CD4-positive, alpha-beta memory T cell (primary cell): Measurements from ENCODE around the gene PLEK. TPM values are rescaled to one million over a fixed set of nuclear protein-coding genes. Genes with fewer than 3 reads are reported as not detected.
"Not testable (repeated sequence)": the region's sequence is repeated elsewhere in the genome, so short reads cannot be mapped to it uniquely, and the experiment has no call there.

Source experiments
- CTCF ChIA-PET: fragments of 350-600 bp; sonication (Branson Sonifier 250); formaldehyde crosslinking; loops from one replicate; lab custom pipeline; 2021; ENCODE audit warnings: inconsistent platforms; ENCODE audit not compliant: partially characterized antibody; lab: Charles Lee
- POLR2A ChIA-PET: fragments of 350-600 bp; sonication (Branson Sonifier 250); formaldehyde crosslinking; loops from one replicate; lab custom pipeline; 2021; ENCODE audit not compliant: partially characterized antibody; lab: Charles Lee
- DNase-seq, 5 donors: peaks; one replicate each; pipeline versions ENCODE4 v3.0.0 to v3.0.0-alpha.2; 2020 to 2022; ENCODE audit warnings: mixed read lengths in 1 of 5
- H3K27ac ChIP-seq: one replicate; pipeline ENCODE4 v1.7.0; 2013; ENCODE audit warnings: low read depth, low read length
- H3K27me3 ChIP-seq: 2 replicates; pipeline ENCODE4 v1.7.0; 2013; ENCODE audit warnings: mild to moderate bottlenecking, low read length, moderate library complexity; ENCODE audit not compliant: insufficient read depth
- H3K36me3 ChIP-seq: 2 replicates; pipeline ENCODE4 v1.7.0; 2013; ENCODE audit warnings: mild to moderate bottlenecking, low read length, moderate library complexity; ENCODE audit not compliant: insufficient read depth
- H3K4me1 ChIP-seq: 2 replicates; pipeline ENCODE4 v1.7.0; 2013; ENCODE audit warnings: mild to moderate bottlenecking, low read length, moderate library complexity; ENCODE audit not compliant: insufficient read depth
- H3K4me3 ChIP-seq, 2 donors: one replicate each; pipeline ENCODE4 v1.7.0; 2013; ENCODE audit warnings: low read length in 2 of 2, mild to moderate bottlenecking in 1 of 2
- H3K9me3 ChIP-seq, 2 donors: one replicate each; pipeline ENCODE4 v1.7.0; 2013; ENCODE audit warnings: low read length in 2 of 2, control low read depth in 1 of 2; ENCODE audit not compliant: control insufficient read depth in 1 of 2
- H3K27ac Mint-ChIP-seq, 7 donors: one replicate each; pipeline ENCODE4 v1.8.0; 2020 to 2021; ENCODE audit warnings: mixed read lengths in 7 of 7, mild to moderate bottlenecking in 6 of 7, inconsistent platforms in 3 of 7, moderate library complexity in 3 of 7
- H3K27me3 Mint-ChIP-seq, 2 donors: one replicate each; pipeline ENCODE4 v1.8.0; 2020 to 2021; ENCODE audit warnings: mixed read lengths in 2 of 2
- H3K36me3 Mint-ChIP-seq, 2 donors: one replicate each; pipeline ENCODE4 v1.8.0; 2020 to 2021; ENCODE audit warnings: mixed read lengths in 2 of 2, inconsistent platforms in 1 of 2, mild to moderate bottlenecking in 1 of 2
- H3K4me1 Mint-ChIP-seq, 4 donors: one replicate each; pipeline ENCODE4 v1.8.0; 2020 to 2021; ENCODE audit warnings: mixed read lengths in 4 of 4, mild to moderate bottlenecking in 1 of 4
- H3K4me3 Mint-ChIP-seq, 8 donors: one replicate each; pipeline ENCODE4 v1.8.0; 2020 to 2021; ENCODE audit warnings: mixed read lengths in 8 of 8, mild to moderate bottlenecking in 7 of 8, moderate library complexity in 6 of 8, inconsistent platforms in 3 of 8
- H3K9me3 Mint-ChIP-seq, 8 donors: one replicate each; pipeline ENCODE4 v1.8.0; 2020 to 2021; ENCODE audit warnings: mixed read lengths in 8 of 8, mild to moderate bottlenecking in 5 of 8, inconsistent platforms in 3 of 8, moderate library complexity in 1 of 8
- intact Hi-C: fragments of 100-400 bp; cut with micrococcal nuclease; formaldehyde crosslinking; loops from one replicate; pipeline ENCODE4 v1.15.1; 2023
- polyA plus RNA-seq, 2 donors: library from polyadenylated mRNA; unstranded; fragments of 300-500 nt; fragmentation: Illumina TruSeq; gene quantifications; one replicate each; pipeline ENCODE4 v1.2.3, GENCODE V29; 2021
- total RNA-seq, 2 experiments: library from RNA; stranded (reverse); gene quantifications; one replicate each; pipeline ENCODE4 v1.2.3, GENCODE V29; 2021

The PLEK gene
- total and polyA plus RNA-seq, 4 experiments from 2014 or later, result 5.7 to 10.7 (median 8.2) TPM

- Histone ChIP-seq H3K4me3 (no peak overlapping the region), H3K36me3 (no peaks in the 10 kb centered on the region), H3K4me1 (no peaks in the 10 kb centered on the region), H3K27me3 (no peaks in the 10 kb centered on the region), H3K9me3 (no peaks in the 10 kb centered on the region), H3K27ac (no peak overlapping the region)
- intact Hi-C loops, result no loop called here
- peaks cover 0 to 2% (median 0%) of the 10 kb centered on the region in 8 donors for H3K9me3 Mint-ChIP-seq
- H3K36me3 Mint-ChIP-seq, result no peaks in the 10 kb centered on the region
- no peak for DNase-seq
- ChIA-PET POLR2A (no interaction called here), CTCF (no interaction called here)
- peaks cover 26 to 31% of the 10 kb centered on the region in 2 donors for H3K27me3 Mint-ChIP-seq
- no peaks in the 10 kb centered on the region for H3K4me1 Mint-ChIP-seq
- H3K4me3 Mint-ChIP-seq, result no peak overlapping the region
- H3K27ac Mint-ChIP-seq, result no peak overlapping the region
Observed at GRCh38 chr2:68341062-68341329, 24.1 kb upstream of the PLEK start.

- POLR2A ChIA-PET, result no interaction called here
- peaks cover 0 to 2% (median 0%) of the 10 kb centered on the region in 8 donors for H3K9me3 Mint-ChIP-seq
- Histone ChIP-seq H3K4me3 (no peak overlapping the region), H3K27me3 (no peaks in the 10 kb centered on the region), H3K4me1 (no peaks in the 10 kb centered on the region), H3K9me3 (no peaks in the 10 kb centered on the region), H3K27ac (no peak overlapping the region), H3K36me3 (no peaks in the 10 kb centered on the region)
- no peak overlapping the region for H3K4me3 Mint-ChIP-seq
- H3K4me1 Mint-ChIP-seq, result no peaks in the 10 kb centered on the region
- H3K36me3 Mint-ChIP-seq, result no peaks in the 10 kb centered on the region
- intact Hi-C loops, result no loop called here
- CTCF ChIA-PET, result no interaction called here
- no peak overlapping the region for H3K27ac Mint-ChIP-seq
- no peak for DNase-seq
- peaks cover 27 to 34% of the 10 kb centered on the region in 2 donors for H3K27me3 Mint-ChIP-seq
Observed at GRCh38 chr2:68341583-68341982, 23.5 kb upstream of the PLEK start.

DNA sequence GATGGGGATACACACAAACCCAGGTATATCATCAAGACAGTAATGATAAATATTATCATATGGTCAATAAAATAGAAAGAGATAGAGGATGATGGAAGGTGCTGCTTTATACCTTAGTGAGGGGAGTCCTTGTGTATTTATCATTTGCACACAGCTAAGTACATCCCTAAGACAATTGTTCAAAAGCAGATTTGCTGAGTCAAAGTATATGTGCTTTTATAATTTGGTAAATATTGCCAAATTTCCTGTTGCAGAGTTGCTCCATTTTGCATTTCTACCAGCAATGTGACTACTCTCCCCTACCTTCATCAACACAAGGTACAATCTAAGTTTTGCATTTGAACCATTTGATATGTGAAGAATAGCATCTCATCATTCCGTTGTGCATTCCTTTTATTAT is 22.6 kb upstream of the PLEK start:
- H3K27me3 ChIP-seq, result no peaks in the 10 kb centered on the region
- Mint-ChIP-seq H3K36me3 (no peaks in the 10 kb centered on the region), H3K4me1 (no peaks in the 10 kb centered on the region), H3K4me3 (no peak overlapping the region), H3K9me3 (peaks cover 0 to 2% (median 0%) of the 10 kb centered on the region in 8 donors), H3K27me3 (peaks cover 34% of the 10 kb centered on the region in 2 donors), H3K27ac (no peak overlapping the region)
- no peaks in the 10 kb centered on the region for H3K9me3 ChIP-seq
- H3K27ac ChIP-seq, result no peak overlapping the region
- CTCF ChIA-PET, result no interaction called here
- POLR2A ChIA-PET, result no interaction called here
- H3K36me3 ChIP-seq, result no peaks in the 10 kb centered on the region
- no peak for DNase-seq
- H3K4me1 ChIP-seq, result no peaks in the 10 kb centered on the region
- intact Hi-C loops, result no loop called here
- no peak overlapping the region for H3K4me3 ChIP-seq

DNA sequence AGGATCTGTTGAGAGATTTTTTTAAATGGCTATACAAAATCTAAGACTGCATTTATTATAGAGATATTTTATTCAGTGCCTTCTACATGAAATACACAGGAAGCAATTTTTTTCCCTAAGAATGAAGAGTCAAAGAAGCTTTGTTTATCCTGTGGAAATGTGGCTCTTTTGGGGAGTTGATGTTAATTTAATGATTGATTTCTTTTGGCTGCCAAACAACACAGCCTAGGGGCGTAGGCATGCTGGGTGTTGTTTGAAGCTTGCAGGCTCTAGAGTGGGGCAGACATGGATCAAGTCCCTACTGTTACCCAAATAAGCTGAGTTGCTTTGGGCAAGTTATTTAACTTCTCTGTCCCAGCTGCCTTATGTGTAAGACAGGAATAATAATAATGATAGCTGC is 21.1 kb upstream of the PLEK start:
- H3K27me3 ChIP-seq, result no peaks in the 10 kb centered on the region
- no peaks in the 10 kb centered on the region for H3K4me1 ChIP-seq
- H3K9me3 Mint-ChIP-seq, result peaks cover 0 to 2% (median 0%) of the 10 kb centered on the region in 8 donors
- DNase-seq, result no peak
- no peak overlapping the region for H3K4me3 Mint-ChIP-seq
- H3K27me3 Mint-ChIP-seq, result peaks cover 34 to 44% of the 10 kb centered on the region in 2 donors
- H3K36me3 Mint-ChIP-seq, result no peaks in the 10 kb centered on the region
- H3K27ac ChIP-seq, result no peak overlapping the region
- no peak overlapping the region for H3K4me3 ChIP-seq
- H3K27ac Mint-ChIP-seq, result no peak overlapping the region
- no peaks in the 10 kb centered on the region for H3K4me1 Mint-ChIP-seq
- H3K36me3 ChIP-seq, result no peaks in the 10 kb centered on the region
- H3K9me3 ChIP-seq, result no peaks in the 10 kb centered on the region
- CTCF ChIA-PET, result no interaction called here
- POLR2A ChIA-PET, result no interaction called here
- intact Hi-C loops, result no loop called here

DNA sequence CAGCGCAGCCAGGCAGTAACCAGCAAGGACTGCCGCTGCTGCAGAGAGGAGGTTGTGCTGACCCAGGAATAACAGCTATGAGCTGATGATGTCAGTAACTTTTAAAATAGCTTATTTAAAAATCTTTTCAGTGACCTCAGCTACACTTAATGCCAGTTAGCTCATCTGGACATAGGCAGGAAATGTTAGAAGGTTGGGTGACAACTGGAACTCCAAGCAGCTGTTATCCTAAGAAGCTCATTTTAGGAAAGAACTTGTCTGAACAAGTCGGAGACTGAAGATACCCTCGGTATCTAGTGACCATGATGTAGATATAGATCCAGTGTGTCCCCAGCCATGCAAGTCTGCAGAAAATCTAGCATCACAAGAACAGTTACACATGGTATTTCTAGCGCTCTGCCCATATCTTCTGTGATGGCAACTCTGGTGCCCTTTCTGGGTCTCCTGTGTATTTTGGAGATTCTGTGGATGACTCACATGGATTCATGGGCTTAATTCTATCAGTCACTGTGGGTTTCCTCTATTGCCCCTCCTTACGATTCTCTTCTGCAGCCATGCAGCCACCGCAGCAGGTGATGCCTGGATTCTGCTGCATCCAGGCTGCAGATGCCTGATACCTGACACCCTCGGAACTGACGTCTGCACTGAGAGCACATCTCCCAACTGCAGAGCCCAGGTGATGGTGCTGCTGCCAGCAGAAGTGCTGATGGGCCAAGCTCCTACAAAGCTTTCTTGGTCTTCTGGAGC is 19.8 kb upstream of the PLEK start:
- Mint-ChIP-seq H3K27ac (no peak overlapping the region), H3K27me3 (peaks cover 34 to 44% of the 10 kb centered on the region in 2 donors), H3K36me3 (no peaks in the 10 kb centered on the region), H3K9me3 (peaks cover 0 to 2% (median 0%) of the 10 kb centered on the region in 8 donors), H3K4me3 (no peak overlapping the region), H3K4me1 (no peaks in the 10 kb centered on the region)
- CTCF ChIA-PET, result no interaction called here
- DNase-seq, result no peak
- no peaks in the 10 kb centered on the region for H3K4me1 ChIP-seq
- no peak overlapping the region for H3K4me3 ChIP-seq
- no peaks in the 10 kb centered on the region for H3K9me3 ChIP-seq
- H3K27me3 ChIP-seq, result no peaks in the 10 kb centered on the region
- H3K27ac ChIP-seq, result no peak overlapping the region
- POLR2A ChIA-PET, result no interaction called here
- no peaks in the 10 kb centered on the region for H3K36me3 ChIP-seq
- intact Hi-C loops, result no loop called here

DNA sequence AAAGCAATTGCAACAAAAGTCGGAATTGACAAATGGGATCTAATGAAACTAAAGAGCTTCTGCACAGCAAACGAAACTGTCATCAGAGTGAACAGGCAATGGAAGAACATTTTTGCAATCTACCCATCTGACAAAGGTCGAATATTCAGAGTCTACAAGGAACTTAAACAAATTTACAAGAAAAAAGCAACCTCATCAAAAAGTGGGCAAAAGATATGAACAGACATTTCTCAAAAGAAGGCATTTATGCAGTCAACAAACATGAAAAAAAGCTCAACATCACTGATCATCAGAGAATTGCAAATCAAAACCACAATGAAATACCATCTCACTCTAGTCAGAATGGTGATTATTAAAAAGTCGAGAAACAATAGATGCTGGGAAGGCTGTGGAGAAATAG is 16.0 kb upstream of the PLEK start:
- H3K9me3 ChIP-seq, H3K4me1 Mint-ChIP-seq, H3K4me1 ChIP-seq, H3K36me3 Mint-ChIP-seq, H3K27ac ChIP-seq, H3K27ac Mint-ChIP-seq, H3K27me3 ChIP-seq, H3K9me3 Mint-ChIP-seq, H3K4me3 ChIP-seq, POLR2A ChIA-PET, DNase-seq, H3K4me3 Mint-ChIP-seq, CTCF ChIA-PET, H3K36me3 ChIP-seq, intact Hi-C loops: not testable (repeated sequence)
- H3K27me3 Mint-ChIP-seq, result peaks cover 16 to 29% of the 10 kb centered on the region in 2 donors

DNA sequence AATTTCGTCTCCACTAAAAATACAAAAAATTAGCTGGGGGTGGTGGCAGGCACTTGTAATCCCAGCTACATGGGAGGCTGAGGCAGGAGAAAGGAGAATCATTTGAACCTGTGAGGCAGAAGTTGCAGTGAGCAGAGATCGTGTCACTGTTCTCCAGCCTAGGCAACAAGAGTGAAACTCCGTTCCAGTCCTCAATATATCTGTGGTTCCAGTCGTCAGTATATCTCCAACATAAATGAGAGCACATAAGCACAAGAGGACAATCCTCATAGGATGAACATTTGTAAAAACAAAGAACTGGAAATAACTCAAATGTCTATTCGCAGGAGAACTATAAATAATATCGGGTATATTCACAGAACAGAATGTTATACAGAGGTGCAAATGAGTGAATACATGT is 13.1 kb upstream of the PLEK start:
- DNase-seq, result no peak
- Mint-ChIP-seq H3K4me1 (no peaks in the 10 kb centered on the region), H3K36me3 (no peaks in the 10 kb centered on the region), H3K27me3 (peaks cover 4 to 20% of the 10 kb centered on the region in 2 donors), H3K4me3 (no peak overlapping the region), H3K9me3 (peaks cover 0 to 2% (median 0%) of the 10 kb centered on the region in 8 donors), H3K27ac (no peak overlapping the region)
- no peaks in the 10 kb centered on the region for H3K36me3 ChIP-seq
- intact Hi-C loops, result no loop called here
- POLR2A ChIA-PET, result no interaction called here
- H3K27ac ChIP-seq, result no peak overlapping the region
- H3K9me3 ChIP-seq, result no peaks in the 10 kb centered on the region
- CTCF ChIA-PET, result interaction anchor here (0.8 kb wide), 1 partner anchor 230 kb away, joined by 4 read pairs; no protein-coding TSS in a partner anchor
- H3K4me1 ChIP-seq, result no peaks in the 10 kb centered on the region
- H3K27me3 ChIP-seq, result no peaks in the 10 kb centered on the region
- H3K4me3 ChIP-seq, result no peak overlapping the region
